ENCODE results near the gene FAM216A.

DNA sequence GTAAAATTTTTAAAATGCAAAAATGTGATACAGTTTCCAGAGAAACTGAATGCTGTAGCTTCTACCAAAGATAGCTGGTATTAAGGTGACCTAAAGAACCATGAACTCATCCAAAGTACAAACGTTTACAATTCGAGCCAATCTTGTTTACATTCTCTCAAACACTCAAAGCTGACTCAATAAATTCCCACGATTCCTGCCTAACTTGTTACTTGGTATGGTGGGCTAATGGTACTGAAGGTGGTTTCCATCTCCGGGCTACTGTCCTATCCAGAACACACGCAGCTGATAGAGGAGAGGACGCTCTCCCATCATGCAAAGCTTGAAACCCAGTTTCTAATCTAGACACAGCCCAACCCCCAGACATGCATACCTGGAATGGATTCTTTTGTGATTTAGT is 65.0 kb downstream of the FAM216A start:
- TF ChIP-seq, protein P1, sequence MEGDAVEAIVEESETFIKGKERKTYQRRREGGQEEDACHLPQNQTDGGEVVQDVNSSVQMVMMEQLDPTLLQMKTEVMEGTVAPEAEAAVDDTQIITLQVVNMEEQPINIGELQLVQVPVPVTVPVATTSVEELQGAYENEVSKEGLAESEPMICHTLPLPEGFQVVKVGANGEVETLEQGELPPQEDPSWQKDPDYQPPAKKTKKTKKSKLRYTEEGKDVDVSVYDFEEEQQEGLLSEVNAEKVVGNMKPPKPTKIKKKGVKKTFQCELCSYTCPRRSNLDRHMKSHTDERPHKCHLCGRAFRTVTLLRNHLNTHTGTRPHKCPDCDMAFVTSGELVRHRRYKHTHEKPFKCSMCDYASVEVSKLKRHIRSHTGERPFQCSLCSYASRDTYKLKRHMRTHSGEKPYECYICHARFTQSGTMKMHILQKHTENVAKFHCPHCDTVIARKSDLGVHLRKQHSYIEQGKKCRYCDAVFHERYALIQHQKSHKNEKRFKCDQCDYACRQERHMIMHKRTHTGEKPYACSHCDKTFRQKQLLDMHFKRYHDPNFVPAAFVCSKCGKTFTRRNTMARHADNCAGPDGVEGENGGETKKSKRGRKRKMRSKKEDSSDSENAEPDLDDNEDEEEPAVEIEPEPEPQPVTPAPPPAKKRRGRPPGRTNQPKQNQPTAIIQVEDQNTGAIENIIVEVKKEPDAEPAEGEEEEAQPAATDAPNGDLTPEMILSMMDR (IDR thresholded peaks at IDR 0.05), result no peak
- no peak for TF ChIP-seq ZFX (IDR thresholded peaks at IDR 0.05; ENCODE audit: borderline replicate concordance)

All from 22Rv1 (cell line).